HCT116 (cell line): ENCODE results near the gene LRRC32. TPM values are rescaled to one million over a fixed set of nuclear protein-coding genes. Genes with fewer than 3 reads are reported as not detected.

Experiments
- ATAC-seq: fragments of 200-7000 bp; cut with Tn5 transposase; 2 replicates; pipeline ENCODE4 v1.9.1; 2020; ENCODE audit warnings: mild to moderate bottlenecking, moderate library complexity
- BruUV-seq: library from RNA; stranded (reverse); fragments of 400-500 nt; replicated peaks from 2 replicates; lab custom pipeline; 2021; lab: Mats Ljungman, UMichigan
- CTCF ChIA-PET: fragments of 300-600 bp; sonication (Branson Sonifier 250); formaldehyde crosslinking; loops from one replicate; lab custom pipeline; 2021; ENCODE audit warnings: antibody characterized with exemption; lab: Charles Lee
- POLR2A ChIA-PET: fragments of 300-600, 350-600 bp; sonication (Branson Sonifier 250); formaldehyde crosslinking; loops from one replicate; lab custom pipeline; 2021; ENCODE audit warnings: antibody characterized with exemption; lab: Charles Lee
- RAD21 ChIA-PET, 2 experiments: fragments of 300-600 bp; sonication (Branson Sonifier 250); formaldehyde crosslinking; loops; one replicate each; lab custom pipeline; 2023; ENCODE audit warnings: low total read pairs in 2 of 2; ENCODE audit not compliant: uncharacterized antibody in 2 of 2, unreplicated experiment in 2 of 2, low non-redundant PET in 1 of 2; lab: Charles Lee
- DNase-seq: peaks from one replicate; pipeline ENCODE4 v3.0.0-alpha.2; 2010; ENCODE audit warnings: low read depth, low spot score
- H2AFZ ChIP-seq: fragments of 200-600 bp; shearing (Covaris generic), sonication (generic); 2 replicates; pipeline ENCODE4 v1.6.1; 2017; ENCODE audit warnings: low read depth, mixed run types, mixed read lengths, antibody characterized with exemption, low read length; ENCODE audit not compliant: poor library complexity, severe bottlenecking
- H3K27ac ChIP-seq: 2 replicates; pipeline ENCODE4 v1.5.1; 2012; ENCODE audit warnings: low read depth, low read length
- H3K27me3 ChIP-seq: fragments of 200-600 bp; sonication (generic); 2 replicates; pipeline ENCODE4 v1.6.1; 2016; ENCODE audit warnings: mixed run types, low read length, mixed read lengths; ENCODE audit not compliant: insufficient read depth
- H3K36me3 ChIP-seq, 2 experiments: fragments of 200-500 bp in 1 of 2; fragments of 200-600 bp in 1 of 2; sonication (Bioruptor generic) in 1 of 2; sonication (generic) in 1 of 2; 2 replicates each; pipeline versions ENCODE4 v1.5.1 to v1.6.1; 2014 to 2016; ENCODE audit warnings: low read length in 2 of 2, inconsistent platforms in 1 of 2, mixed read lengths in 1 of 2, mixed run types in 1 of 2; ENCODE audit not compliant: insufficient read depth in 2 of 2, control insufficient read depth in 1 of 2
- H3K4me1 ChIP-seq, 2 experiments: fragments of 200-600 bp in 1 of 2; sonication (generic) in 1 of 2; 2 replicates each; pipeline versions ENCODE4 v1.5.1 to v1.6.1; 2012 to 2017; ENCODE audit warnings: low read length in 2 of 2, inconsistent platforms in 1 of 2, mild to moderate bottlenecking in 1 of 2, mixed read lengths in 1 of 2, mixed run types in 1 of 2, moderate library complexity in 1 of 2; ENCODE audit not compliant: insufficient read depth in 2 of 2, control insufficient read depth in 1 of 2
- H3K4me2 ChIP-seq: fragments of 200-600 bp; sonication (generic); 2 replicates; pipeline ENCODE4 v1.6.1; 2017; ENCODE audit warnings: mixed run types, low read length, mixed read lengths
- H3K4me3 ChIP-seq, 2 experiments: fragments of 200-600 bp in 1 of 2; sonication (generic) in 1 of 2; replicated peaks in 1 of 2; 2 replicates each; pipeline ENCODE4 v1.5.1; 2011 to 2016; ENCODE audit warnings: low read length in 2 of 2, control low read depth in 1 of 2, low read depth in 1 of 2, mild to moderate bottlenecking in 1 of 2, mixed read lengths in 1 of 2, mixed run types in 1 of 2
- H3K79me2 ChIP-seq: fragments of 200-600 bp; sonication (generic); 2 replicates; pipeline ENCODE4 v1.6.1; 2017; ENCODE audit warnings: mild to moderate bottlenecking, mixed run types, low read length, moderate library complexity, mixed read lengths; ENCODE audit not compliant: insufficient read depth
- H3K9ac ChIP-seq: fragments of 200-600 bp; sonication (generic); 2 replicates; pipeline ENCODE4 v1.6.1; 2016; ENCODE audit warnings: low read length, mixed read lengths
- H3K9me2 ChIP-seq: fragments of 200-600 bp; sonication (generic), shearing (Covaris generic); 2 replicates; pipeline ENCODE4 v1.6.1; 2017; ENCODE audit warnings: mixed run types, mild to moderate bottlenecking, moderate library complexity; ENCODE audit not compliant: insufficient read depth
- H3K9me3 ChIP-seq, 2 experiments: fragments of 200-500 bp in 1 of 2; fragments of 200-600 bp in 1 of 2; sonication (Bioruptor generic) in 1 of 2; sonication (generic) in 1 of 2; 2 replicates each; pipeline ENCODE4 v1.6.1; 2014 to 2017; ENCODE audit warnings: low read length in 2 of 2, mixed read lengths in 2 of 2, inconsistent platforms in 1 of 2, low read depth in 1 of 2, mild to moderate bottlenecking in 1 of 2, mixed run types in 1 of 2, moderate library complexity in 1 of 2; ENCODE audit not compliant: control insufficient read depth in 1 of 2, insufficient read depth in 1 of 2
- H4K20me1 ChIP-seq: fragments of 200-600 bp; sonication (generic), shearing (Covaris generic); 2 replicates; pipeline ENCODE4 v1.6.1; 2017; ENCODE audit warnings: mixed run types, mild to moderate bottlenecking, moderate library complexity; ENCODE audit not compliant: insufficient read depth
- CEBPB ChIP-seq: IDR thresholded peaks from 2 replicates; pipeline ENCODE4 v1.6.1; 2012; ENCODE audit warnings: low read depth
- FOSL1 ChIP-seq: IDR thresholded peaks from 2 replicates; pipeline ENCODE4 v1.6.1; 2012; ENCODE audit warnings: low read depth
- POLR2A ChIP-seq: IDR thresholded peaks from 2 replicates; pipeline ENCODE4 v1.7.0; 2011; ENCODE audit warnings: borderline replicate concordance; ENCODE audit not compliant: insufficient read depth, insufficient read length; ENCODE audit errors: extremely low read depth
- POLR2AphosphoS5 ChIP-seq: IDR thresholded peaks from 2 replicates; pipeline ENCODE4 v1.6.1; 2011; ENCODE audit warnings: mild to moderate bottlenecking, low read depth, low read length, moderate library complexity
- RAD21 ChIP-seq: IDR thresholded peaks from 2 replicates; pipeline ENCODE4 v1.6.1; 2012; ENCODE audit warnings: low read depth, mild to moderate bottlenecking
- SIN3A ChIP-seq: IDR thresholded peaks from 2 replicates; pipeline ENCODE4 v1.6.1; 2012; ENCODE audit warnings: low read depth
- SRF ChIP-seq: IDR thresholded peaks from 2 replicates; pipeline ENCODE4 v1.6.1; 2012; ENCODE audit warnings: low read depth
- ZFX ChIP-seq: fragments of 450-650 bp; IDR thresholded peaks from 2 replicates; pipeline ENCODE4 v1.6.1; 2017
- ZNF274 ChIP-seq: fragments of 200-500 bp; sonication (Bioruptor generic); IDR thresholded peaks from 2 replicates; pipeline ENCODE4 v1.6.1; 2014; ENCODE audit warnings: mild to moderate bottlenecking, low read depth, low read length, inconsistent platforms
- intact Hi-C: fragments of 100-400 bp; cut with micrococcal nuclease; formaldehyde crosslinking; loops from 2 replicates; pipeline ENCODE4 v1.10.0; 2022
- total RNA-seq: library from RNA; stranded (reverse); gene quantifications from one replicate; pipeline ENCODE4 v1.2.1, GENCODE V29; 2021; ENCODE audit not compliant: unreplicated experiment
- TF ChIP-seq, protein P1 (sequence below): IDR thresholded peaks from 2 replicates; pipeline ENCODE4 v1.6.1; 2012
- TF ChIP-seq, protein P2 (sequence below), 3 experiments: fragments of 200-600 bp in 1 of 3; sonication (generic) in 1 of 3; IDR thresholded peaks in 2 of 3; conservative IDR thresholded peaks in 1 of 3; 2 replicates each; pipeline ENCODE4 v1.5.1; 2012 to 2017; ENCODE audit warnings: low read depth in 2 of 3, low read length in 2 of 3, antibody characterized with exemption in 1 of 3, borderline replicate concordance in 1 of 3, control low read depth in 1 of 3, mild to moderate bottlenecking in 1 of 3, mixed read lengths in 1 of 3, mixed run types in 1 of 3, moderate library complexity in 1 of 3; ENCODE audit not compliant: insufficient read depth in 1 of 3

Gene LRRC32
- total RNA-seq, 1 experiment from 2014 or later: 0.54 TPM

DNA sequence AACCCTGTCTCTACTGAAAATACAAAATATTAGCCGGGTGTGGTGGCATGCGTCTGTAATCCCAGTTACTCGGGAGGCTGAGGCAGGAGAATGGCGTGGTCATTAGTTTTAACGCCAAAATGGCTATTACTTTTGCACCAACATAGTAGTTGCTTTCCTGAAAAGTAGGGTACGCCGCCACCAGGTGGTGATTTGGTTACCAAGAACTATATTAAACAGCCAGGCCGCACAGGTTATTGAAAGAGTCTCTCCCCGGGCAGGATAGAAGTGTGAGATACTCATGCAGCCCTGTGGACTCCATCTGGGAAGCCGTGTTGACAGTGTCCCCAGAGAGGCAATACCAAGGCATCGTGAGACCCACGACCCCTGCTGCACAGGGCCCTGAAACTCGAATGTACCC is 24.6 kb upstream of the LRRC32 start:
- POLR2A ChIA-PET: no interaction called here
- intact Hi-C loops: no loop called here
- CTCF ChIA-PET: interaction anchor here (1.0 kb wide), 1 partner anchor 13 kb away, joined by 3 read pairs; no protein-coding TSS in a partner anchor

DNA sequence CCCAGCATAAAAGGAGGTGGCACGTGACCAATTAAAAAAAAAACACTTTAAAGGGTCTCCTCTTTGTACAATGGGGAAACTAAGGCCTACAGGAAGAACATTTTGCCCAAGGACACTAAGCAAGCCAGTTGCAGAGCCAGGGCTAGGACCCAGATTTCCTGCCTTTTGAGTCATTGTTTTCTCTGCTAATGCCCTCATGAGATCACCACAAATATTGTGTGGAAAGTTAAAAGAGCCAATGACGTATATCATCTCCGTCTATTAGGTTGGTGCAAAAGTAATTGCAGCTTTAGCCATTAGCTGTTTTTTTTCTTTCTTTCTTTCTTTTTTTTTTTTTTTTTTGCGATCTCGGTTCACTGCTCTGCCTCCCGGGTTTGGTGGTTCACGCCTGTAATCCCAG is 24.1 kb upstream of the LRRC32 start:
- TF ChIP-seq FOSL1: no peak
- no peak for TF ChIP-seq ZFX
- TF ChIP-seq ZNF274: no peak
- no peak for TF ChIP-seq CEBPB
- TF ChIP-seq POLR2A: no peak
- TF ChIP-seq SIN3A: no peak
- TF ChIP-seq POLR2AphosphoS5: no peak
- no peak for TF ChIP-seq SRF
- TF ChIP-seq, protein P1, sequence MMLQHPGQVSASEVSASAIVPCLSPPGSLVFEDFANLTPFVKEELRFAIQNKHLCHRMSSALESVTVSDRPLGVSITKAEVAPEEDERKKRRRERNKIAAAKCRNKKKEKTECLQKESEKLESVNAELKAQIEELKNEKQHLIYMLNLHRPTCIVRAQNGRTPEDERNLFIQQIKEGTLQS: no peak
- Histone ChIP-seq H3K36me3 (no peaks in the 10 kb centered on the region), H3K27me3 (no peaks in the 10 kb centered on the region), H2AFZ (no peak overlapping the region), H3K4me3 (no peak overlapping the region), H3K9me3 (no peaks in the 10 kb centered on the region), H3K4me1 (peaks cover 11 to 18% of the 10 kb centered on the region in 2 experiments), H3K4me2 (no peak overlapping the region), H3K27ac (no peak overlapping the region), H3K79me2 (no peaks in the 10 kb centered on the region), H3K9ac (no peak overlapping the region), H4K20me1 (no peaks in the 10 kb centered on the region), H3K9me2 (no peaks in the 10 kb centered on the region)
- BruUV-seq: no TSS peak
- ChIA-PET CTCF (interaction anchor here (1.0 to 1.5 kb wide), 2 partner anchors 13 to 182 kb away, joined by 3 read pairs; no protein-coding TSS in a partner anchor), POLR2A (interaction anchor here (0.6 kb wide), 1 partner anchor 223 kb away, joined by 3 read pairs; no protein-coding TSS in a partner anchor), RAD21 (no interaction called here)
- no peak for ATAC-seq
- intact Hi-C loops: no loop called here
- DNase-seq: no peak

More for the DNA sequence above, 24.6 kb upstream of the LRRC32 start:
- peaks cover 16 to 22% of the 10 kb centered on the region in 2 experiments for H3K4me1 ChIP-seq
- no peaks in the 10 kb centered on the region for H3K9me2 ChIP-seq
- DNase-seq: no peak
- BruUV-seq: no TSS peak
- H3K9me3 ChIP-seq: no peaks in the 10 kb centered on the region
- H3K4me2 ChIP-seq: no peak overlapping the region
- no peaks in the 10 kb centered on the region for H3K27me3 ChIP-seq
- no peaks in the 10 kb centered on the region for H3K79me2 ChIP-seq
- TF ChIP-seq FOSL1 (no peak), RAD21 (peak; percentile 60)
- TF ChIP-seq, protein P2, sequence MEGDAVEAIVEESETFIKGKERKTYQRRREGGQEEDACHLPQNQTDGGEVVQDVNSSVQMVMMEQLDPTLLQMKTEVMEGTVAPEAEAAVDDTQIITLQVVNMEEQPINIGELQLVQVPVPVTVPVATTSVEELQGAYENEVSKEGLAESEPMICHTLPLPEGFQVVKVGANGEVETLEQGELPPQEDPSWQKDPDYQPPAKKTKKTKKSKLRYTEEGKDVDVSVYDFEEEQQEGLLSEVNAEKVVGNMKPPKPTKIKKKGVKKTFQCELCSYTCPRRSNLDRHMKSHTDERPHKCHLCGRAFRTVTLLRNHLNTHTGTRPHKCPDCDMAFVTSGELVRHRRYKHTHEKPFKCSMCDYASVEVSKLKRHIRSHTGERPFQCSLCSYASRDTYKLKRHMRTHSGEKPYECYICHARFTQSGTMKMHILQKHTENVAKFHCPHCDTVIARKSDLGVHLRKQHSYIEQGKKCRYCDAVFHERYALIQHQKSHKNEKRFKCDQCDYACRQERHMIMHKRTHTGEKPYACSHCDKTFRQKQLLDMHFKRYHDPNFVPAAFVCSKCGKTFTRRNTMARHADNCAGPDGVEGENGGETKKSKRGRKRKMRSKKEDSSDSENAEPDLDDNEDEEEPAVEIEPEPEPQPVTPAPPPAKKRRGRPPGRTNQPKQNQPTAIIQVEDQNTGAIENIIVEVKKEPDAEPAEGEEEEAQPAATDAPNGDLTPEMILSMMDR (IDR thresholded peaks at IDR 0.05 in 2 of 3, conservative IDR thresholded peaks at IDR 0.05 in 1 of 3; ENCODE audit: borderline replicate concordance in 1 of 3, insufficient read depth in 1 of 3, low read depth in 2 of 3, low read length in 2 of 3): peak; percentile 22 to 43 (median 25); a peak in 4 of 6 replicates
- peak; percentile 43 for ATAC-seq
- H3K9ac ChIP-seq: no peak overlapping the region
- no peaks in the 10 kb centered on the region for H3K36me3 ChIP-seq
- no peaks in the 10 kb centered on the region for H4K20me1 ChIP-seq
- no peak overlapping the region for H3K4me3 ChIP-seq
- RAD21 ChIA-PET: no interaction called here
- no peak overlapping the region for H3K27ac ChIP-seq
- H2AFZ ChIP-seq: no peak overlapping the region
